HG02623 (cell line): ENCODE data around the gene RIT2.

Experiments
- ATAC-seq: cut with Tn5 transposase; IDR thresholded peaks from one replicate; pipeline ENCODE4 v1.9.1; 2021; ENCODE audit warnings: moderate library complexity; ENCODE audit not compliant: unreplicated experiment

RIT2 gene

DNA sequence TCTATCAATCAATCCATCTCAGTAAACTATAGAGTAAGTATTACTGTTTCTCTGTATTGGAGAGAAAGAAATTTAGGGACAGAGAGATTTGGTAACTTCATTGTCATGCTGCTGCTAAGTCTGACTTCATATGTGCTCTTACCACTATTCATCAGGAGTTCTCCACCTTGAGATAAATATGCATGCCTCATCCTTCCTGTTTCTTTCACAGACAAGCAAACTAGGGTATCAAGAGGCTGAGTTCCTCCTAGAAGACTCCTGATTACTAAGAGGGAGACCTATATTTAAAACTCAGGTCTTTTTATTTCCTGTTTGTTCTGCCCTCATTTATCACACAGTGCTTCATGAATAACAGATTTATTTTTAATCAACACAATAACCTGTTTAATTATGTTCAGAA, 34.1 kb downstream of the RIT2 start:
- ATAC-seq, result no peak

DNA sequence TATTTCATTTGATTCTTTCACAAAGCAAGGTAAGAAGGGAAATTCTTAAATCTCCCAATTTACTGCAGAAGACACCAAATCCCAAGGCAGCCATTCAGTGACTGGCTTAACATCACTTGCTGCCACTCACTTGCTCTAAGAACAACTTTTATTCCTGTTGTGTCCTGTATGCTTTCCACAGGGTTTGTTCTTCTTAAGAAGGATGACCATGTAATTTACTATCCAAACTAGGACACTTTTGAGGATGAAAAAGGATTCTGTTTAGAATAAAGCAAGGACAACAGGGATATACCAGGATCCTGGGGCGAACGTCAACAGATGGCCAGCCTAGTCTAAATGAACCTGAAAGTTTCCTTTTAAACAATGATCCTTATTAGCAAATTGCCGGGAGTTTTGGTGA, 34.8 kb downstream of the RIT2 start:
- no peak for ATAC-seq

GRCh38 chr18:43079422-43079821, 36.1 kb downstream of the RIT2 start:
- no peak for ATAC-seq

DNA sequence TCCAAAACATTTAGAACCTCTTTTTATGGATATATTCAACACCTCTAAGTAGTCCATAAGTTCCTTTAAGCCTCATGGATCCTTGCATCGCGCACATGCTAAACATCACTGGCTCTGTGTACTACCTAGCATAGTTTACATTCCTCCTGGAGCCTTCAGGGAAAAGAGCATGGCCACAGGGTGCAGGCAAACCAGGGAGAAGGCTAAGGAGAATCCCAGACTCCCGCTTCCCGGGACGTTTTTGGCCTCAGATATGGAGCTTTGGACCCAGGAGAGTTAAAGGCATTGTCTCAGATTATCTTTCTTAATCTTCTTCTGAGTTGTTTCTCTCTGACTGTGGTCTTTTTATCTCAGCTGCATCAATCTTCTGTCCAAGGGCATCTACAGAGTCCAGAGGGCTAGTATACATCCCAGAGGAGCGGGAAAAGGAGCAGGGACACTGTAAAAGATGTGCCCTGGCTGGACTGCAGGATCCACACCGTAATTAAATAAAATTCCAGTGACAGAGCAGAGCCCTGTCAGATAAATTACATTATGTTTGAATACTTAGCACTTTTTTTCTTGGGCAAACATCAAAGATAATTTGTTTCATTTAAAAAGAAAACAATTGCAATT, 36.9 kb downstream of the RIT2 start:
- ATAC-seq, result no peak

GRCh38 chr18:43077510-43078308, 37.8 kb downstream of the RIT2 start:
- ATAC-seq, result no peak

DNA sequence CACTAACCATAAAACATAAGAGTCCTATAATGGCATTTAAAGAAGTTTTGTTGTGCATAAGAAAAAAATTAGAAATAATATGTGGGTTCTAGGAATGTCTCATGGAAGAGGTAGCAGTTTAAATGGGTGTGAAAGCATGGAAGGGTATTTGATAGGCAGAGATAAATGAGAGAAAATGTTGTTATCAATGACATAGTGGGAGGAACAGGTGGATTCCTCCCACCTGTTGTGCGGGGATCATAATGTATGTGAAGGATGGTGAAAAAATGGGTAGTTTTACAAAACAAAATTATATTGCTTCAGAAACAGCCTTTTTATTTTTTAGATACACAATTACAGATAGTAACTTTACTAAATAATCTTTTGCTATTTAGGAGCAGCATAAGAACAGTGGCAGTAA, 41.7 kb downstream of the RIT2 start:
- no peak for ATAC-seq

DNA sequence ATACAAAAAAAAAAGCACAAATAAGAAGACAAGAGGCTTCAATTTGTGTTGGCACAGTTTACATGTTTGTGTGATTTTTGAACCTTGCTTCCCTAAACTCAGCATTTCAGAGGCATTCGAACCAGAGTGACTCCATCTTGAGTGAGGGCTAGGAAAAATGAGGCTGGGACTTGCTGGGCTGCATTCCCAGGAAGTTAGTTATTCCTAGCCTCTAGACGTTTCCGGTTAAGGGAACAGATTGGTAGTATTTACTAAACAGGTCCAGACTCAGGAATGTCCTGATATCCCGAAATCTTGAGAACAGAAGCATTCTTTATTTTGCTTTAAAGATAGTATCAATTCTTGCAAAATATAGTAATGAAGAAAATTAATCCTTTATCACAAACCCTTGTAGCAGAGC, 46.7 kb downstream of the RIT2 start:
- ATAC-seq, result no peak

DNA sequence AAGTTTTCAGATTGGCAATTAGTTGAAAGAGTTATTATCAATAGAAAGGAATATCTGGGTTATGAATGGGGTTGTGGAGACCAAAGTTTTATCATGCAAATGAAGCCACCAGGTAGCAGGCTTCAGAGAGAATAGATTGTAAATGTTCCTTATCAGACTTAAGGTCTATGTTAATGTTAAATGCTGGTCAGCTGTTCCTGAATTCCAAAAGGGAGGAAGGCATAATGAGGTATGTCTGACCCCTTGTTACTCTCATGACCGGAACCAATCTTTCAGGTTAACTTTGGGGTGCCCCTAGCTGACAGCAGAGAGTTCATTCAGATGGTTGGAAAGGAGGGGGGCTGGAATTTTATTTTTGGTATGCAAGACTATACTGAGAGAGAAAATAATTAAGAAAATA, 47.9 kb downstream of the RIT2 start:
- ATAC-seq, result no peak

DNA sequence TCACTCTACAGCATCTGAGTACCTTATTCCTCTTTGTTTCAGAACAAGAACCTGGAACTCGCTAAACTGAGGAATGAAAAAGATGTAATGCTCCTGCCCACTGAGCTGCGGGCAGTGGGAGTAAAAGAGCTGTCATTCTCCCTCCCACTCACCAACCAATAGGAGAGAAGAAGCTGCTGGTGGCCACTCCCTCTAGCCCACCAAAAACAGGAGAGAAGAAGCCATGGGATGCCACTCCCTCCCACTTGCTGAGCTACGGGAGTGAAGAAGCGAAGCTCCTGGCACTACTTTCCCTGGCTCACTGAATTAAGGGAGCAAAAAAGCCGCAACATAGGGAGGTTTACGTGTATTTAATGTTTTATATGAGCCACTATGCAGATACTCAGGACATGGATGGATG, 53.7 kb downstream of the RIT2 start:
- ATAC-seq, result no peak

DNA sequence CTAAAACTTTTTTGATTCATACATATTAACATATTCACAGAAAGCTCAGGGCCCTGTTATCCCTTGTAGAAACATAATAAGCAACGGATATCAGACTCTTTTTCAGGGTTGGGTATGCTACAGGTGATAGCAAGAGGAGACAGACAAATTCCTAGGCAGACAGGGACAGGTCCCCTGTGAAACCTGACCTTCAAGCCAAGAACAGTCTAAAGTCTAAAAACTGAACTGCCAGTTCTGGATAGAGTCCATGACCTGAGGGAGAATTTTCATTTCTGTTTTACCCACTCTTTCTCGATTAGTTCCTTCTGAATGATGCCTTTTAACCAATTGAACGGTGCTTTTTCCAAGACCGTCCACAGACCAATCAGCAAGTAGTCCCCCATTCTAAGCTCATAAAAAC, 54.2 kb downstream of the RIT2 start:
- ATAC-seq, result no peak

DNA sequence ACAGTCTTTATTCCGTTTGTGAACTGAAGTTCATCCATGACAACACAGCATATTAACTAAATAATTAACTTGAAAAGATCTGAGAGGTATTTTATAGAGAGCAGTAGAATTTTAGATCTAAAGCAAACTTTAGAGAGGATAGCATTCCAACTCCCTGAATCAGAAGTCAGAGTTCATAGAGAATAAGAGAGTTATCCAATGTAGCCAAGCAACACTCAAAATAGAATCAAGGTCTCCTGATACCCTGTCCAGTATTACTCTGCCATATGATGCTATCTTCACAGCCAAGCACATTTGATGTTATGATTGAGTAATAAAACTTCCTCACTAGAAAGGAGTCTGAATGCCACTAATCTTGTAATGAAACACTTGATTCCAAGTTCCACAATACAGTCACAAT, 55.5 kb downstream of the RIT2 start:
- no peak for ATAC-seq

GRCh38 chr18:43054815-43055519, 60.5 kb downstream of the RIT2 start:
- ATAC-seq, result no peak

DNA sequence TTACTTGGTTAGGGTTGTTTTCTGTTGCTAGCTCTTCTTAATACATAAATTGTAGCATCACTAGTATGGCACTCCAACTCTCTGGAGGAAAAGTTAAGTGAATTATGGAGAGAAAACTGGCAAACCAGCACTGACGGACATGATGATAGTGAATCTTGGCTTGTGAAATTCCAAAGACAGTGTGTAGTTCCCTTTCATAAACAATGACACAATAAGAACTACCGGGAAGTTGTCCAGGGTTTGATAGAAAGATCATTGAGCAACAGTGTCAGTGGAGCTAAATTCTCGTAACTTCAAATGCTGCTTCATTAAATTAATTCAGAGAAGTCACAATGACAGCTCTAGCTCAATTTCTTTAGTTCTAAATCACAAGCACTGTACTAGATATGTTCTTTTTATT, 66.5 kb downstream of the RIT2 start:
- ATAC-seq, result no peak

- ATAC-seq, result no peak
Observed at GRCh38 chr18:43046322-43046721, 69.2 kb downstream of the RIT2 start.

DNA sequence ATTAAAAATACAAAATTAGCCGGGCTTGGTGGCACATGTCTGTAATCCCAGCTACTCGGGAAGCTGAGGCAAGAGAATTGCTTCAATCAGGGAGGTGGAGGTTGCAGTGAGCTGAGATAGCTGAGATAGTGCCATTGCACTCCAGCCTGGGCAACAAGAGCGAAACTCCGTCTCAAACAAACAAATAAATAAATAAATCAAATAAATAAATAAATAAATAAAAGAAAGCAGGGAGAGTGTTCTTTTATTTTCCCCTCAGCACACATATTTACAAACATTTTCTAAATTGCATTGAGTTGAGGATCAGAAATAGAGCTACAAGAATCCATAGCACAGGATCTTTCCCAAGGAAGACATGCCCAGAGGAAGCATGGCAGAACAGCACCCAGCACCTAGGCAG, 71.9 kb downstream of the RIT2 start:
- no peak for ATAC-seq

GRCh38 chr18:43040281-43040680, 75.2 kb downstream of the RIT2 start:
- ATAC-seq, result no peak

DNA sequence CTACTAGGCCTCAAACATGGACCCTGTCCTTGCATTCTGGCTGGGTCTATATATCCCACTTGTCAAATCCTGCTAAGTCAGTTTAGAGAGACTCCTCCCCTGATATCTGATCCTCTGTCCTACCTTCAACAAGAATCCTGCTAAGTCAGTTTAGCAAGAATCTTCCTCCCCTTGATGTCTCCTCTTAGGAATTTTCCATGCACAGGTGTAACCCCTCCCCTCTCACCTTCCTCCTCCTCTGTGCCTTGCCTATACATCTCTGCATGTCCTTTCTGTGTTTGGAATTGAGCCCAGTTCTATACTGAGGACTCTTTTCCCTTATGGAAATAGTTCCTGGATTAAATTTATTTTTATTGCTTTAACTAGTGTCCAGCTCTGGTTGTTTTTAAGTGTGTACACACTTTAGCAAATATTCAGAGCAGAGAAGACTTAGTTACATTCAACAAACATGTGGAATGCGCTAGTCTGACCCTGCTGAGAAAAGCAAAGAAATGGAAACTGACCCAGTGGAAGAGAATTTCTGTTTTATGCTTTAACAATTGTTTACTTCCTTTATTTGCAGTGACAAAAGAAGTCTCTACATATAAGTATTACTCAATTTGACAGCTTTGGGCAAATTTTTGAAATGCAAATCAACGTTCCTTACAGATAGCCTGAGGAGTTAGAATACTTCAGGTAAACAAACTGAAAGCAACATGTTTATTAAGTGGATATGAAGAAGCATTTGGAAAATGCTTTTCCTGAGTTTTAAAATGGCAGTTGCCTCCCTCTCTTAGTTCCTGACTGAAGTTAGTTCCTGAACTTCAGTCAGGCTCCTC, 80.6 kb downstream of the RIT2 start:
- ATAC-seq, result no peak

GRCh38 chr18:43031169-43031568, 84.3 kb downstream of the RIT2 start:
- ATAC-seq, result no peak

DNA sequence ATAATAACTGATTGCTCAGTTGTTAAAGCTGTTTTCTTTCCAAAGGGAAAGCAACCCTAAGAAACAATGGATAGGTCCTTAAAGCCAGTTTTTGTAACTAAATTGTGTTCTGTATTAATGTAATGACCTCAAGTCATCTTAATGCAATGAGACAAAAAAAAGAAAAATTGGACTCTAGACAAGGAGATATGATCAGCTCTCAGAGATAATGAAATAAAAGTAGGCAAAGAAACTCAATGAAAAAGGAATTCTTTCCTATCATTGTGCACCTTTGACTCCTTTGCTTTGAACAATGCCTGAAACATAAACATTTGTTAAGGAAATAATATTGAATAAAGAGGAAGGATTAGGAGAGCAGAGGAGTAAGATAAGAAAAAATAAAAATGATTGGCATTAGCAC, 86.1 kb downstream of the RIT2 start:
- ATAC-seq, result no peak

- no peak for ATAC-seq
Observed at GRCh38 chr18:43022874-43023273, 92.6 kb downstream of the RIT2 start.

DNA sequence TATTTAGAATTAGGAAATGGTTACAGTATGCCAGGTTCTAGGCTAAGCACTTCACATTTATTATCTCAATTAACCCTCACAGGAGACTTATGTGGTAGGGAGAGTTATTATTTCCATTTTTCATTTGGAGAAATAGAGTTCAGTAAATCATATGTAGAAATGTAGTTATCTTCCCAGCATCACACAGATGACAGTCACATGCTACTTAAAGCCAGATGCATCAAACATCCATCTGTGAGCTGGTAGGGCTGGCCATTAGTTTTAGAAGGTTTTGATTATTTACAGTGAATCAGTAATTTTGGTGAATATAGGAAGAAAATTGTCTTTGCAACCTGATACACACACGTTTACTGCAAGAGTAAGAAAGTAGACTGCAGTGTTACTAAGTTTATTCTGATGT, 97.9 kb downstream of the RIT2 start:
- no peak for ATAC-seq
